Astrocyte (in vitro differentiated cells and primary cell): ENCODE data around the gene ARID5B.

ENCODE experiments used
- CTCF ChIP-seq: IDR thresholded peaks from 2 replicates; pipeline ENCODE4 v1.5.1; 2011; ENCODE audit warnings: low read depth, mild to moderate bottlenecking, inconsistent platforms, low read length, moderate library complexity; ENCODE audit not compliant: insufficient read depth
- EZH2 ChIP-seq: IDR thresholded peaks from 2 replicates; pipeline ENCODE4 v1.6.1; 2012; ENCODE audit warnings: mild to moderate bottlenecking, low read length, inconsistent platforms; ENCODE audit not compliant: insufficient read depth

GRCh38 chr10:62036186-62037081 lies 134.9 kb downstream of the ARID5B start:
- TF ChIP-seq CTCF (no peak), EZH2 (no peak)
